Subcutaneous abdominal adipose tissue (tissue), 5 donors: Measurements from ENCODE around the gene SKI.
"Not testable (repeated sequence)": the region's sequence is repeated elsewhere in the genome, so short reads cannot be mapped to it uniquely, and the experiment has no call there.

Source experiments
- H3K27ac ChIP-seq: one replicate; pipeline ENCODE4 v1.7.0; 2013; ENCODE audit warnings: low read depth, mild to moderate bottlenecking, inconsistent platforms, low read length, moderate library complexity
- H3K27me3 ChIP-seq, 5 donors: one replicate each; pipeline ENCODE4 v1.7.0; 2013; ENCODE audit warnings: low read length in 5 of 5, inconsistent platforms in 1 of 5; ENCODE audit not compliant: control insufficient read depth in 5 of 5, insufficient read depth in 4 of 5
- H3K36me3 ChIP-seq, 5 donors: one replicate each; pipeline ENCODE4 v1.7.0; 2013; ENCODE audit warnings: low read length in 5 of 5; ENCODE audit not compliant: control insufficient read depth in 5 of 5, insufficient read depth in 5 of 5
- H3K4me1 ChIP-seq, 5 donors: one replicate each; pipeline ENCODE4 v1.7.0; 2013; ENCODE audit warnings: low read length in 5 of 5, mild to moderate bottlenecking in 3 of 5, moderate library complexity in 1 of 5; ENCODE audit not compliant: control insufficient read depth in 5 of 5, insufficient read depth in 5 of 5
- H3K4me3 ChIP-seq, 5 donors: one replicate each; pipeline ENCODE4 v1.7.0; 2013; ENCODE audit warnings: low read length in 5 of 5, low read depth in 1 of 5
- H3K9ac ChIP-seq, 5 donors: one replicate each; pipeline ENCODE4 v1.7.0; 2013; ENCODE audit warnings: low read length in 5 of 5, mild to moderate bottlenecking in 4 of 5, moderate library complexity in 3 of 5
- H3K9me3 ChIP-seq, 5 donors: one replicate each; pipeline ENCODE4 v1.7.0; 2013; ENCODE audit warnings: low read length in 5 of 5; ENCODE audit not compliant: control insufficient read depth in 5 of 5
- donor health status: healthy.
- donor health status: healthy.
- donor health status: healthy.
- donor health status: healthy.
- donor health status: healthy.

Gene SKI

DNA sequence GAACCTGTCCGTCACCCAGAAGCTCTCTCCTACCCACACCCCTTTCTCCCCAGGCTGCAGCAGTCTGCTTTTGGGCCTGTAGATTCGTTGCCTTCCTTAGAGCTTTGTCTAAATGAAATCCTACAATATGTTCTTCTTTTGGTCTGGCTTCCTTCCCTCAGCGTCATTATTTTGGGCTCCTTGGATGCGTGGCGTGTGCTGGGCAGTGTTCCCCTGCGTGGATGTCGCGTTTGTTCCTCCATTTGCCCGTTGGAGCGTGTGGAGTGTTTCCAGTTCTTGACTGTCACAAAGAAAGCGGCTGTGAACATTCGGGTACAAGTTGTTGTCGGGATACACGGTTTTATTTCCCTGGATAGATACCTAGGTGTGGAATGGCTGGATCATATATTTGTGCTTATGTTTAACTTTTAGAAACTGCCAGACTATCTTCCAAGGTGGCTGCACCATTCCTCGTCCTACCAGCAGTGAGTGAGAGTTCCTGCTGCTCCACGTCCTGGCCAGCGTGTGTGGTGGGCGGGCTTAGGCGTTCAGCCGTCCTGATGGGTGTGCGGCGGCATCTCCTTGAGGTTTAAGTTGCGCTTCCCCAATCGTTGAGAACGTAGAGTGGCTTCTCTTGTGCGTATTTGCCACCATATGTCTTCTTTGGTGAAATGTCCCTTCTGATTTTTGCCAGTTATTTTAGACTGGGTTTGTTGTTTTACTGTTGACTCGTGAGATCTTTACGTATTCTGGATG is 31.7 kb downstream of the SKI start:
- Histone ChIP-seq H3K9ac (peak overlapping the region in 1 of 5 donors; percentile 18), H3K27ac (peak overlapping the region; percentile 11), H3K4me3 (no peak overlapping the region), H3K9me3 (peaks cover 0 to 18% (median 0%) of the 10 kb centered on the region in 5 donors), H3K27me3 (no peaks in the 10 kb centered on the region), H3K36me3 (peaks cover 0 to under 1% (median 0%) of the 10 kb centered on the region in 5 donors), H3K4me1 (peaks cover 5 to 67% (median 47%) of the 10 kb centered on the region in 5 donors)

DNA sequence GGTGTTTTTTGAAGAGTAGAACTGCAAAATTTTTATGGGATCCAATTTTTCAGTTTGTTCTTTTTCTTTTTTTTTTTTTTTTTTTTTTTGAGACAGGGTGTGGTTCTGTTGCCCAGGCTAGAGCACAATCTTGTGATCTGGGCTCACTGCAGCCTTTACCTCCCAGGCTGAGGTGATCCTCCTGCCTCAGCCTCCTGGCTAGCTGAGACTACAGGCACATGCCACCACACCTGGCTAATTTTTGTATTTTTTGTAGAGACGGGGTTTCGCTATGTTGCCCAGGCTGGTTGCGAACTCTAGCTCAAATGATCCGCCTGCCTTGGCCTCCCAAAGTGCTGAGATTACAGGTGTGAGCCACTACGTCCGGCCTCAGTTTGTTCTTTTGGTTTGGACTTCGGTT is 32.4 kb downstream of the SKI start:
- H3K9me3 ChIP-seq, result peaks cover 0 to 12% (median 0%) of the 10 kb centered on the region in 5 donors
- not testable (repeated sequence) for H3K27me3 ChIP-seq, H3K36me3 ChIP-seq, H3K9ac ChIP-seq, H3K4me3 ChIP-seq
- H3K27ac ChIP-seq, result peak overlapping the region; percentile 11
- H3K4me1 ChIP-seq, result peaks cover 5 to 64% (median 41%) of the 10 kb centered on the region in 5 donors

GRCh38 chr1:2260917-2261316 is 32.8 kb downstream of the SKI start:
- Histone ChIP-seq H3K9ac (no peak overlapping the region), H3K9me3 (peaks cover 0 to 8% (median 0%) of the 10 kb centered on the region in 5 donors), H3K4me1 (peaks cover 5 to 66% (median 42%) of the 10 kb centered on the region in 5 donors), H3K27me3 (no peaks in the 10 kb centered on the region), H3K4me3 (no peak overlapping the region), H3K27ac (peak overlapping the region; percentile 11), H3K36me3 (no peaks in the 10 kb centered on the region)

GRCh38 chr1:2261476-2262395 is 33.6 kb downstream of the SKI start:
- H3K27ac ChIP-seq, H3K9ac ChIP-seq, H3K4me3 ChIP-seq, H3K9me3 ChIP-seq, H3K36me3 ChIP-seq, H3K27me3 ChIP-seq: not testable (repeated sequence)
- peaks cover 5 to 68% (median 44%) of the 10 kb centered on the region in 5 donors for H3K4me1 ChIP-seq

DNA sequence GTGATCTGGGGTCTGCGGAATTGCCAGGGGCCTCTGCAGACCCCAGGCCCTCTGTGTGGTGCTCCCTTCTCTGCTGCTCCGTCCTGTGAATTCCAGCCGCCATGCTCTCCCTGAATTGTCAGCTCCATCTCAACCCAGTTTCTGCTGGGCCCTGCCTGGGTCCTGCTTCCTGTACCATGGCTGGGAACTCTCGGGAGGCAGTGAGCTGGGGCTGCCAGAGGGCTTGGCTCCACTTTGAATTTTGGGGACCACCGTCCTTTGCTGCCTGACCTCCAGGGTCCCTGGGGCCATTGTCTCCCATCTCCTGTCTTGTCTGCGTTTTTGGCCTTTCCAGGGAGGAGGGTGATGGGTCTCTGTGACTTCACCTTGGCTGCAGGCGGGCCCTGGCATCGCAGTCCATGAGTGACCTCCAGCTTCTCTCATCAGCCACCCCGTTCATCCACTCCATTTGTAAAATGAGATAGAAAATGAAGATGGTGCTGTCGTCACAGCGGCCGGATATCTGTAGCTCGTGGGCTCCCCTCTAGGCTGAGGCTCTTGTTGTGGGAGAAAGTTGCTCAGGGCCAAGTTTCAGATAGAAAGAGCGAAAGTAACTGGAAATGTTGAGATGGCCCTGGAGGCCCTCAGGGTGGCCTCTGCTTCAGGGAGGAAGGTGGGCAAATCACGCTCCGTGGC is 38.3 kb downstream of the SKI start:
- Histone ChIP-seq H3K27ac (no peak overlapping the region), H3K9me3 (no peaks in the 10 kb centered on the region), H3K4me1 (peaks cover 10 to 69% (median 55%) of the 10 kb centered on the region in 5 donors), H3K27me3 (no peaks in the 10 kb centered on the region), H3K36me3 (peaks cover 0 to 3% (median 0%) of the 10 kb centered on the region in 5 donors), H3K4me3 (no peak overlapping the region), H3K9ac (peak overlapping the region in 1 of 5 donors; percentile 49)

DNA sequence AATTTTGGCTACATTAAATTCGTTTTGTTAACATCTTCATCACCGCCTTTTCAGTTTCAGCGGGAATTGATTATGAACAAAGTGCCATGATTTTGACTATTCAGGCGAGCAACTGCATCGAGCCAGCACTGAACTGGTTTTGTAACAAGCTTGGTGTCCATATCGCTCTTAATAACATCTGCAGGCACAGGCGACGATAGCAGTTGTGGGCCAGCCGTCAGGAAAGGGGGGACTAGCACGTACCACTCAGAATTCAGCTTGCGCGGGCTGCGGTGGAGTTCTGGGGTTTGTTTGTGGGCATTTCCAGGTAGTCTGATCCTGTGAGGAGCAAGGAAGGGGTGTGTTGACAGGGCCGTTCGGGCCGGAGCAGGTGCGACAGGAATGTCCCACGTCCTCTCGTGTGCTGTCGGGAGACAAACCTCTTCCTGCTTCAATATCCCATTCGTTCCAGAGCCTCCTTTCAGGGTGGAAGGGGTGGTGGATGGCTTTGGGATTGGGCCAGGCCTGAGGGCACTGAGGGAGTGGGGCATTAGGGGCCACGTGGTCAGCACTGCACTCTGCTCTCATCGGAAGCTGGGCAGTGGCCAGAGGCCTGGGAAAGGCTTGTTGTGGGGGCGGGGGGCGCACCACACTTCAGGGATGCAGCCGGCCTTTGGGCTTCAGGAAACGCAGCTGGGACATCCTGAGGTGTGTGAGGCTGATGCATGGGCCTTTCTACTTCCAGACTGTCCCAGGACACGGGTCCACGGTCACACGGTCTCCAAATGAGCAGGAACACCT is 39.1 kb downstream of the SKI start:
- Histone ChIP-seq H3K4me3 (peak overlapping the region in 1 of 5 donors; percentile 6), H3K9ac (peak overlapping the region in 2 of 5 donors; percentile 31 to 44), H3K27ac (peak overlapping the region; percentile 24)

GRCh38 chr1:2267862-2268261 is 39.7 kb downstream of the SKI start:
- no peak overlapping the region for H3K27ac ChIP-seq
- H3K4me1 ChIP-seq, result peaks cover 10 to 80% (median 67%) of the 10 kb centered on the region in 5 donors
- H3K4me3 ChIP-seq, result peak overlapping the region in 1 of 5 donors; percentile 6

More for the DNA sequence above, 39.1 kb downstream of the SKI start:
- H3K36me3 ChIP-seq, result peaks cover 0 to 3% (median 0%) of the 10 kb centered on the region in 5 donors
- no peaks in the 10 kb centered on the region for H3K27me3 ChIP-seq
- no peaks in the 10 kb centered on the region for H3K9me3 ChIP-seq
- peaks cover 10 to 74% (median 62%) of the 10 kb centered on the region in 5 donors for H3K4me1 ChIP-seq

GRCh38 chr1:2268285-2269056 is 40.4 kb downstream of the SKI start:
- H3K36me3 ChIP-seq, result peaks cover 0 to 3% (median 0%) of the 10 kb centered on the region in 5 donors
- H3K9ac ChIP-seq, result peak overlapping the region in 1 of 5 donors; percentile 62
- no peak overlapping the region for H3K27ac ChIP-seq
- H3K9me3 ChIP-seq, result no peaks in the 10 kb centered on the region
- peaks cover 11 to 86% (median 73%) of the 10 kb centered on the region in 5 donors for H3K4me1 ChIP-seq
- H3K4me3 ChIP-seq, result no peak overlapping the region
- no peaks in the 10 kb centered on the region for H3K27me3 ChIP-seq

More at GRCh38 chr1:2267862-2268261, 39.7 kb downstream of the SKI start:
- Histone ChIP-seq H3K9me3 (no peaks in the 10 kb centered on the region), H3K36me3 (peaks cover 0 to 3% (median 0%) of the 10 kb centered on the region in 5 donors), H3K9ac (peak overlapping the region in 2 of 5 donors; percentile 31 to 44), H3K27me3 (no peaks in the 10 kb centered on the region)
